DMS53 (cell line): ENCODE results near the gene FRMPD2.
"Not testable (repeated sequence)": the region's sequence is repeated elsewhere in the genome, so short reads cannot be mapped to it uniquely, and the experiment has no call there.

Experiments
- DNase-seq: peaks from one replicate; lab custom pipeline; 2025; lab: John Stamatoyannopoulos, UW

FRMPD2 gene

DNA sequence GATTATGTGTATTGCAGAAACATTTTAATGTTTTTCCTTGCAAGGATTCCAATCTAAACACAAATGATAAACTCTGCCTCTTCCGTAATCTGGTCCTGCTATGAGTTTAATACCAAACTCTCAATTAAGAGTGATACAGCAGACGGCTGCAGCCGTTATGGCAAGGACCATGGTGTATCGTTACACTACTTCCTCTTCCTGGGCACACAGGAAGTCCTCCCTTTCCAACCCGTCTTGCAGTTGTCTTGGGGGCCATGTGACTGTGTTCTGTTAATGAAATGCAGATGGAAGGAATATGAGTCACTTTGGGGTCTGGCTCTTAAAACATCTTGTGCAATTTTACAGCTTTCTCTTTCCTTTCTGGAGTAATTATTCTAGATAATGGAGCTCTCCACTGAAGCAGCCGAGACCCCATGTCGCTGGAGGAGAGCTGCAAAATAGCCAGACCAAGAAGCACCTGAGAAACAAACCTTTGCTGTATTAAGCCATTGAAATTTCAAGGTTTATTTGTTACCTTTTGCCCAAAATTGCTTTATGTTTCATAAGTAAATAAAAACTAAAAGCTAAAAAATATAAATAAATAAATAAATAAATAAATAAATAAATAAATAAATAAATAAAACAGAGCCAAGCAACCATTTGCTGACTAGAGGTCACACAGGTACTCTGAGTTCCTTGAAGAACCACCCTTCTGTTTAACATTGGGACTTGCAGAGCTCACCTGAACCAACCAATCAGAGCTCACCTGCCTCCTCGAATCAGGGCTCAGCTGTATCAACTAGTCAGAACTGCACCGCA lies 74.7 kb downstream of the FRMPD2 start:
- DNase-seq = peak; percentile 36

DNA sequence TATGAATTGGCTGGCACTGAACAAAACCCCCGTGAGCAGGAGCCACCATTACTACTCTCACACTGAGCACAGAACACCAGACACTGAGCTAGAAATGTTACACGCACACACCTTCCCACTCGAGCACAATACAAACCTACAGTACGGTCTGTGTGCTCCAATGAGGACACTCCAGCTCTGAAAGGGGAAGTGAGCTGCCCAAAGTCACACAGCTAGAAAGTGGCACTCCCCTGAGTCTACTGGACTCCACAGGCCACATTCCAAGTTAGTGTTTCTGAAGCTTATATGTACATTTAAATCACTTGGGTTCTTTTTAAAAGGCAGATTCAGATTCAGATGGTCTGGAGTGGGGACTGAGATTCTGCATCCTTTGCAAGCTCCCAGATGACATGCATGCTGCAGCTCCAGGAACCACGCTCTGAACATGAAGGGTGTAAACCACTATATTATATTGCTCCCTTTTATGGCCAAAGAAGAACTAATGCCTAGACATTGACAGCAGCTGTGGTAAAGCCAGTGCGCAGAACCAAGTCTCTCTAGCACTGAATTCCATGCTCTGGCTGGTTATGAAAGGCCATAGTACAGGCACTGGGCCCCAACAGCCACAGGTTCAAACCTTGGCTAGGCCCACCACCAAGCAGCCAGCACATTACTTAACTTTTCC lies 77.1 kb downstream of the FRMPD2 start:
- DNase-seq = no peak

- DNase-seq = peak; percentile 10
These were observed 78.7 kb downstream of the FRMPD2 start for GRCh38 chr10:48195803-48196202.

DNA sequence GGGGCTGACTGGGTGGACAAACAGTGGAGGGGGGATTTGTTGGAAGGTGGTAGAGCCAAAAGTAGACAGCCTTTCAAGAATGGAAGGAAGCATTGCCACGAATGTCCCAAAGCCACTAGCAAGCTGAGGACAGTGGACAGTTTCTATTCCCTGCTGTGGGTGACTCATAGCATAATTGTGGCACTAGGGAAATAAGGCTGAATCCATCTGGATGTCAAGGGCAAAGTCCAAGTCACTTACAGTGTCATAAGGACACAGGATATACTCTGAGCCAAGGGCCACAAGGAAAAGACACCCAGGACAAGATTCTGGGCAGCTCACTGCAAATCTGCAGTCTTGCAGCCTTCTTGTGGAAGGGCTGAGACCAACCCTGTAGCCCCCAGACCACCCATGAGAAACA lies 79.7 kb downstream of the FRMPD2 start:
- peak; percentile 96 for DNase-seq

DNA sequence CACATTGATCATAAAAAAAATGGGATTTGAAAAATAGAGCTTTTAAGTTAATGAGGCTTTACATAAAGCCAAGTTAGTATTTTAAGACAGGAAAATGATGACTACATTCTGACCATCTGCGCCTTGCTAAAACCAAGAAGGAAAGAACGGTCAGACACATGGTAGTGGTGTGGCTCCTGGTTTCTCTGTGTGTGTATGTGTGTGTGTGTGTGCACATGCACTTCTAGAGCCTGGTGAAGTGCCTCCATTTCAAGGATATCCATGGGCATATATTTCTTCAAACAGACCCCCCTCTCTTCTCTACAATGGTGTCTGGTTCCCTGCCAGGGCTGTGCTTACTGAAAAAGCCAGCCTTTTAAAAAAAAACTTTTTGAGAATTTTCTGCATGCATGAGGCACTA lies 80.9 kb downstream of the FRMPD2 start:
- no peak for DNase-seq

GRCh38 chr10:48192881-48193450 lies 81.5 kb downstream of the FRMPD2 start:
- no peak for DNase-seq

- no peak for DNase-seq
These were observed 86.6 kb downstream of the FRMPD2 start for GRCh38 chr10:48187713-48188485.

- no peak for DNase-seq
These were observed 87.4 kb downstream of the FRMPD2 start for GRCh38 chr10:48187126-48187525.

DNA sequence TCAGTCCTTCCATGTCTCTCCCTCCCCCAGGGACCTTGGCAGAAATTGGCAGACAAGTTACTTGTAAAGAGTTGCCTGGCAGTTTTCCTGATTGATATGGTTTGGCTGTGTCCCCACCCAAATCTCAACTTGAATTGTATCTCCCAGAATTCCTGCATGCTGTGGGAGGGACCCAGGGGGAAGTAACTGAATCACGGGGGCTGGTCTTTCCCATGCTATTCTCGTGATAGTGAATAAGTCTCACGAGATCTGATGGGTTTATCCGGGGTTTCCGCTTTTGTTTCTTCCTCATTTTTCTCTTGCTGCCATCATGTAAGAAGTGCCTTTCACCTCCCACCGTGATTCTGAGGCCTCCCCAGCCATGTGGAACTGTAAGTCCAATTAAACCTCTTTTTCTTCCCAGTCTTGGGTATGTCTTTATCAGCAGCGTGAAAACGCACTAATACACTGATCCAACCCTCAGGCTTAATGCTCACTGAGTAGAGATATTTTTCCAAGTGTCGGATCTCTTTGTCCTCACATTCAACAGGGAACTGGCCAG lies 88.2 kb downstream of the FRMPD2 start:
- DNase-seq = not testable (repeated sequence)

GRCh38 chr10:48184224-48184623 lies 90.3 kb downstream of the FRMPD2 start:
- no peak for DNase-seq

DNA sequence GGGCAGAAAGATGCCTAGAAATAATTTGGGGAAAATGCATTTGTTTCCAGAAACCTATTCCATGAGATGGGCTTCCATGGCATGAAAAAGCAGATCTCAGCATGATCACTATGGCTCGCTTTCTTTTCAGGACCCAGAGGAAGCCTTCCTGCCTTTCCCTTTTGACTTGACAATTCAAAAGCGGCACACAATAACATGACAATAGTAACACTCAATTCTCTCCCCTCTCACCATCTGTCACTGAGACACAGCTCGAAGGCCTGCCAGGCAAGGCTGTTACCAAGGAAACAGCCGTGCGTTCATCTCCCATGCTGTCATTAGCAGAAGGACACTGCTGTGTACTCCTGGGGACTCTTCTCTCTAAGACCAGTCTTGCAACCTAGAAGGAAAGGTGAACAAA lies 101.8 kb downstream of the FRMPD2 start:
- DNase-seq = peak; percentile 23

DNA sequence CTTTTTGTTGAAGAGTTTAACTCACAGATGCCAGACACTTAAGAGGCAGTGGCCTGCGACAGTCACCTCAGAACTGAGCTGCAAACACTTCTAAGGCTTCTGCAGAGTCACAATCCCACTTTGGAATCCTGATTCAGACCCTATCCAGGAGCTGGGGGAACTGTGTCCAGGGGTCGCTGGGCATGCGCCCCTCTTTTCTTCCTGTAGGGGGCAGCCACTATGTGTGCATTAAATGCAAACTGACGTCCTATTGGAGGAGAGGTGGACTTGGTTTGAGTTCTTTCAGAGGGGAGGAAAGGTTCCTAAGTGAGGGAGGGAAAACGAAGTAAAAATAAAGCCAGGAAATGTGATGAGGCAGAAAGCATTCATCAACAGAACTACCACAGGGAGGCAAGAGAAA lies 113.8 kb downstream of the FRMPD2 start:
- not testable (repeated sequence) for DNase-seq

DNA sequence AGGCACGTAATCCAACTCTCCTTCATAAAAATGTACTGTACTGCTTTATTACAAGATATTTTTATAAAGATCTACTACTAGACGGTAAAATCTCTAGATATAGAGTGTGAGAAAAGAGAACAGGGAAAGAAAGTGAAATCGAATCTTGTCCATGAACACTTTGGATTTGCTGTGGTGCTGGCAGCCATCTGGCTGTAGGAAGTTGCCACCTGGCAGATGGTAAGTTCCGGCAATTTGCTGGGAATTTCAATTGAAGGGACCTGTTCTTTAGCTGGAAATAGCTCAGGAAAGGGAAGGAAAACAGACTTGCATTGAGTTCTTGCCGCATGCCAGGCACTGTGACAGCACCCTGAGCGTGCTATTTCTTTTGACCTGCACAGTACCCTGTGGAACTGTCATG lies 114.3 kb downstream of the FRMPD2 start:
- not testable (repeated sequence) for DNase-seq

DNA sequence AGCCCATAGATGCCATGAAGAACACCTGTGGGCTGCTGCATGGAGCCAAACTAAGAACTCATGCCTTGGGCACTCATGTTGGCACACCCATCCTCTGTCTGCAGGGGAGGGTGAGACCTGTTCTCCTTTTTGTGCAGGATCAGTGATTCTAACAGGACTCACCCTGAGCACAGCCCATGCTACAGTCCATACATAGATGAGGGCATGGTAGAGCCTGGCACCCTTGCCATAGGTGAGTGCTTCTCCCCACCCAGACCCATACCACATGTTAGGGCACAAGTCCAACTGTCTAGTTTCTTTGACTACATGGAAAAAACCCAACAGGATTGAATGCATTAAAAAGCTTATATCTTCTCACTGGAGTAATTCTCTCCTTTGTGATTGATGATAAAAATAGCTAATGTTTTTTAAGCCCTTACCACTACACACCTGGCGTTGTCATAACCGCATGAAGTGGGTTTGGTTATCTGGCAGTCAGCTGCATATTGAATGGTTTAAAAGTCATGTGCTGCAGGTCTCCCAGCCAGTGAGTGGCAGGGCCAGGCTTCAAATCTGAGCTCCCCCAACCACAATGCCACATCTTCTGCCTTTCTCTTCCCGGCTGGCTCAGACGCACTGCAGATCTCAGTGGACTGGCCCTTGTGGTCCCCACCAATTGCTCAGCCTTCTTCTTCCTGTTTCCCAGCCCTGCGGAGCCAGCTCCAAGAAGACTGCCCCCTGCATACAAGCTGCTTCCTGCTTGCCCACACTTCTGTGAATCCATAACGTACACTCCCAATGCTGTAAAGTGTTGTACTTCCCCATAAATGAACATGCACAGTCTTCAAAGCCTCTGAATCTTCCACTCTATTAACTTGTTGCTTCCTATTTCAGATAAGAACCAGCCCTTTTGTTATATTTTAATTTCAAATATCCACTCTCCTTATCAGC lies 120.0 kb downstream of the FRMPD2 start:
- not testable (repeated sequence) for DNase-seq

DNA sequence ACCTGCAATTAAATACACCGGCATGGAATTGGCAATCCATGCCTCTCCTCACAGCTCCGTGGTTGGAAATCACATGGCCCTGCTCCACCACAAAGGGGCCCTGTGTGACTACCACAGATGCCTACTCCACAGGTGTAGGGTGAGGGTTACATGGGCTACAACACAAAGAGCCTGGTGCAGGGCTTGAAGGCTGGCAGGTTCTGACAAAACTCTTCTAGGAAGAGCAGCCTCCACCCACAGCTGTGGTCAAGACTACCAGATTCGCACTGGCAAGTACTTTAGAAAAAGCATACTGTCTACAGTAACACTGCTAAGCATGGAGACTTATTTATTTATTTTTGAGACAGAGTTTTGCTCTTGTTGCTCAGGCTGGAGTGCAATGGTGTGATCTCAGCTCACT lies 126.9 kb downstream of the FRMPD2 start:
- DNase-seq = not testable (repeated sequence)

GRCh38 chr10:48143721-48144642 lies 130.5 kb downstream of the FRMPD2 start:
- not testable (repeated sequence) for DNase-seq

DNA sequence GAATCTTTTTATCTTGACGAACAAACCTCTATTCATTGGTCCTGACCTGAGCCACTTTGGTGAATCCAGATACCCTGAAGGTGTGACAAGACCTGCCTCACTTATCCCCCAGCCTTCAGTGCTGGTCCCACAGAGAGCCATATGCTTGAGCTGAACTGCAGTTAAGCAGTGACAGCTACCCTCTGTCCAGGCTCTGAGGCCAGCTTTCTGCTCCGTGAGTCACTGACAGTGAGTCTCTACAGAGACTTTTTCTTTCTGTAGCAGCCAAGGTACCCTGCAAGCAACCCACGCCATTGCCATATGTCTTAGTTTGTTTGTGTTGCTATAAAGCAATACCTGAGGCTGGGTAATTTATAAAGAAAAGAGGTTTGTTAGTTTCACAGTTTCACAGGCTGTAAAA lies 133.5 kb downstream of the FRMPD2 start:
- not testable (repeated sequence) for DNase-seq

GRCh38 chr10:48139953-48140850 lies 134.3 kb downstream of the FRMPD2 start:
- not testable (repeated sequence) for DNase-seq

DNA sequence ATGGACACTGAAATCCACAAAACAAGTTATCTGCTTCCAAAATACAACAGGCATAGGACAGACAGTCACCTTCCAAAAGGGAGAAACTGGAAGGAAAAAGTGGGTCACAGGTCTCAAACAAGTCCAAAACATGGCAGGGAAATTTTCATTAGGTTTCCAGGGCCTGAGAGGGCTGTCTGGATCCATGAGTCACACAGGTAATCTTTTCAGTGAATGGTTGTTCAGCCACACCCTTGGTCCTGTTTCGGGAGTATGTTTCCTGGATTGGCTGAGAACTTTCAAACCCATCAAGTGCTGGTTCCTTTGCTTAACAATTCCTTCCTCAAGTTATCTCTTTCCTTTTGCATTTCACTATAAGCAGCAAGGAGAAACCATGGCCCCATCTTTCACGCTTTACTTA lies 145.5 kb downstream of the FRMPD2 start:
- not testable (repeated sequence) for DNase-seq
